ENCODE results near the gene PCSK6. TPM values are rescaled to one million over a fixed set of nuclear protein-coding genes. Genes with fewer than 3 reads are reported as not detected.

PCSK6 gene
- polyA plus RNA-seq, 1 donor from 2014 or later: 1.1 TPM

DNA sequence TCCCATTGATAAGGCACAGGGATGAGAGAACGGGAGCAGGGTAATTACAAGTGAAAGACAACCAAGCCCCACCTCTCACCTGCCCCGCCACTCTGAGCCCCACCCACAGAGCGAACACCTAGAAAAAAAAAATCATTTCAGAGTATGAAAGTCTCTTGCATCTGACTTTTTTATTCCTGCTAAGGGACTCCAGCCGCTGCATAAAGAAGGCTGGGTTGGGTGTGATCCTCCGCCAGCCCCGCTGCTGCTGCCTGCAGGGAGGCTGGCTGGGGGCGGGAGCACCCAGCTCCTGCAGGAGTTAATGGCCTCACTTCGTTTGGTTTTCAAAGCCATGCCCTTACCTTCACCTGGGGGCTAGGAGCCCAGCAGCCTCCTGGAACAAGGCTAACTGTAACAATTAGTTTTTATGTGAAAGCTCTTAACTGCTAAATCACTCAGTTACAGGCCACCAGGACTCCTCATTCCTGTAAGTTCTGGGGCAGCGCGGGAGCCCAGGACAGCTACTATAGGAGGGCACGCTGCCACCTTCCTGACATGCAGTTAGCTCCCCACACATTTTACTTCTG, 116.5 kb downstream of the PCSK6 start:
- no peaks in the 10 kb centered on the region for H3K79me2 ChIP-seq (replicated peaks; ENCODE audit: insufficient read depth, low read length)
- H3K27me3 ChIP-seq (ENCODE audit: insufficient read depth, low read depth, low read length): no peaks in the 10 kb centered on the region
- no peaks in the 10 kb centered on the region for H3K9me2 ChIP-seq (ENCODE audit: insufficient read depth, low read length)
- H3K4me2 ChIP-seq (ENCODE audit: low read length): no peak overlapping the region
- no peaks in the 10 kb centered on the region for H4K20me1 ChIP-seq (ENCODE audit: insufficient read depth)
- H2AFZ ChIP-seq (ENCODE audit: low read depth, low read length): no peak overlapping the region
- H3K36me3 ChIP-seq (ENCODE audit: insufficient read depth, low read length): no peaks in the 10 kb centered on the region
- no peak overlapping the region for H3K4me3 ChIP-seq (ENCODE audit: low read length)
- no peaks in the 10 kb centered on the region for H3F3A ChIP-seq (ENCODE audit: insufficient read depth, low read length, poor library complexity, severe bottlenecking)
- no peaks in the 10 kb centered on the region for H3K9me3 ChIP-seq (ENCODE audit: low read length)
- no peak overlapping the region for H3K27ac ChIP-seq (ENCODE audit: low read length)
- TF ChIP-seq POLR2AphosphoS5 (IDR thresholded peaks at IDR 0.05) (no peak), RAD21 (conservative IDR thresholded peaks at IDR 0.05) (no peak), EZH2 (IDR thresholded peaks at IDR 0.05; ENCODE audit: borderline replicate concordance, insufficient read depth, low read length, poor library complexity, severe bottlenecking) (no peak), TAF1 (IDR thresholded peaks at IDR 0.05; ENCODE audit: low read depth) (no peak), SMC3 (conservative IDR thresholded peaks at IDR 0.05; ENCODE audit: poor library complexity) (no peak), EP300 (conservative IDR thresholded peaks at IDR 0.05; ENCODE audit: poor library complexity, severe bottlenecking) (no peak), MXI1 (conservative IDR thresholded peaks at IDR 0.05; ENCODE audit: poor library complexity, severe bottlenecking) (no peak)
- TF ChIP-seq, protein P1, sequence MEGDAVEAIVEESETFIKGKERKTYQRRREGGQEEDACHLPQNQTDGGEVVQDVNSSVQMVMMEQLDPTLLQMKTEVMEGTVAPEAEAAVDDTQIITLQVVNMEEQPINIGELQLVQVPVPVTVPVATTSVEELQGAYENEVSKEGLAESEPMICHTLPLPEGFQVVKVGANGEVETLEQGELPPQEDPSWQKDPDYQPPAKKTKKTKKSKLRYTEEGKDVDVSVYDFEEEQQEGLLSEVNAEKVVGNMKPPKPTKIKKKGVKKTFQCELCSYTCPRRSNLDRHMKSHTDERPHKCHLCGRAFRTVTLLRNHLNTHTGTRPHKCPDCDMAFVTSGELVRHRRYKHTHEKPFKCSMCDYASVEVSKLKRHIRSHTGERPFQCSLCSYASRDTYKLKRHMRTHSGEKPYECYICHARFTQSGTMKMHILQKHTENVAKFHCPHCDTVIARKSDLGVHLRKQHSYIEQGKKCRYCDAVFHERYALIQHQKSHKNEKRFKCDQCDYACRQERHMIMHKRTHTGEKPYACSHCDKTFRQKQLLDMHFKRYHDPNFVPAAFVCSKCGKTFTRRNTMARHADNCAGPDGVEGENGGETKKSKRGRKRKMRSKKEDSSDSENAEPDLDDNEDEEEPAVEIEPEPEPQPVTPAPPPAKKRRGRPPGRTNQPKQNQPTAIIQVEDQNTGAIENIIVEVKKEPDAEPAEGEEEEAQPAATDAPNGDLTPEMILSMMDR (IDR thresholded peaks at IDR 0.05; ENCODE audit: poor library complexity, severe bottlenecking): no peak
- TF ChIP-seq, protein P2, sequence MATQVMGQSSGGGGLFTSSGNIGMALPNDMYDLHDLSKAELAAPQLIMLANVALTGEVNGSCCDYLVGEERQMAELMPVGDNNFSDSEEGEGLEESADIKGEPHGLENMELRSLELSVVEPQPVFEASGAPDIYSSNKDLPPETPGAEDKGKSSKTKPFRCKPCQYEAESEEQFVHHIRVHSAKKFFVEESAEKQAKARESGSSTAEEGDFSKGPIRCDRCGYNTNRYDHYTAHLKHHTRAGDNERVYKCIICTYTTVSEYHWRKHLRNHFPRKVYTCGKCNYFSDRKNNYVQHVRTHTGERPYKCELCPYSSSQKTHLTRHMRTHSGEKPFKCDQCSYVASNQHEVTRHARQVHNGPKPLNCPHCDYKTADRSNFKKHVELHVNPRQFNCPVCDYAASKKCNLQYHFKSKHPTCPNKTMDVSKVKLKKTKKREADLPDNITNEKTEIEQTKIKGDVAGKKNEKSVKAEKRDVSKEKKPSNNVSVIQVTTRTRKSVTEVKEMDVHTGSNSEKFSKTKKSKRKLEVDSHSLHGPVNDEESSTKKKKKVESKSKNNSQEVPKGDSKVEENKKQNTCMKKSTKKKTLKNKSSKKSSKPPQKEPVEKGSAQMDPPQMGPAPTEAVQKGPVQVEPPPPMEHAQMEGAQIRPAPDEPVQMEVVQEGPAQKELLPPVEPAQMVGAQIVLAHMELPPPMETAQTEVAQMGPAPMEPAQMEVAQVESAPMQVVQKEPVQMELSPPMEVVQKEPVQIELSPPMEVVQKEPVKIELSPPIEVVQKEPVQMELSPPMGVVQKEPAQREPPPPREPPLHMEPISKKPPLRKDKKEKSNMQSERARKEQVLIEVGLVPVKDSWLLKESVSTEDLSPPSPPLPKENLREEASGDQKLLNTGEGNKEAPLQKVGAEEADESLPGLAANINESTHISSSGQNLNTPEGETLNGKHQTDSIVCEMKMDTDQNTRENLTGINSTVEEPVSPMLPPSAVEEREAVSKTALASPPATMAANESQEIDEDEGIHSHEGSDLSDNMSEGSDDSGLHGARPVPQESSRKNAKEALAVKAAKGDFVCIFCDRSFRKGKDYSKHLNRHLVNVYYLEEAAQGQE (IDR thresholded peaks at IDR 0.05; ENCODE audit: borderline replicate concordance): no peak
- no peak overlapping the region for H3K9ac ChIP-seq (ENCODE audit: low read length)

DNA sequence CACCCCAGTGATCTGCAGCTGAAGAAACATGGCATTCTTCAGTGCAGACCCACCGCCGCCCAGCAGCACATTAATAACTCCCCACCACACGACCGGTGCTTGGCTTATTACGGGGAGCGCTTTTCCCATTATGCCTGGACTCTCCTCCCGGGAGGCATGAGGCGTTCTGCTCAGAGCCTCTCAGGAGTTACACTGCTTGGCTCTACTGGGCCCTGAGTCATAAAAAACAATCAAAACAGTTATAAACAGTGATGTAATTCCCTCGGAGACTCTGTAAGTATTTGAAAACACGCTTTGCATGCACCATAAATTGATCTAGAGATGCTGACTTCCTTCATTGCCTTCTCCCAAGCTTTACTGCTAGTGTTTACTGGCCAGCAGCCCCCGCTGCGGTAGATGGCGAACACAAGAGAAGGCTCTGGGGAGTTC, 117.3 kb downstream of the PCSK6 start:
- H3K9me2 ChIP-seq (ENCODE audit: insufficient read depth, low read length): no peaks in the 10 kb centered on the region
- H3K4me2 ChIP-seq (ENCODE audit: low read length): no peak overlapping the region
- H3K27me3 ChIP-seq (ENCODE audit: insufficient read depth, low read depth, low read length): no peaks in the 10 kb centered on the region
- no peak overlapping the region for H3K9ac ChIP-seq (ENCODE audit: low read length)
- H3K9me3 ChIP-seq (ENCODE audit: low read length): no peaks in the 10 kb centered on the region
- TF ChIP-seq EP300 (conservative IDR thresholded peaks at IDR 0.05; ENCODE audit: poor library complexity, severe bottlenecking): no peak
- no peak for TF ChIP-seq MXI1 (conservative IDR thresholded peaks at IDR 0.05; ENCODE audit: poor library complexity, severe bottlenecking)
- TF ChIP-seq, protein P2 (IDR thresholded peaks at IDR 0.05; ENCODE audit: borderline replicate concordance): no peak
- TF ChIP-seq RAD21 (conservative IDR thresholded peaks at IDR 0.05): no peak
- no peak for TF ChIP-seq SMC3 (conservative IDR thresholded peaks at IDR 0.05; ENCODE audit: poor library complexity)
- no peak for TF ChIP-seq TAF1 (IDR thresholded peaks at IDR 0.05; ENCODE audit: low read depth)
- TF ChIP-seq POLR2AphosphoS5 (IDR thresholded peaks at IDR 0.05): no peak
- TF ChIP-seq, protein P1 (IDR thresholded peaks at IDR 0.05; ENCODE audit: poor library complexity, severe bottlenecking): no peak
- no peak for TF ChIP-seq EZH2 (IDR thresholded peaks at IDR 0.05; ENCODE audit: borderline replicate concordance, insufficient read depth, low read length, poor library complexity, severe bottlenecking)
- H3K4me3 ChIP-seq (ENCODE audit: low read length): no peak overlapping the region
- no peaks in the 10 kb centered on the region for H3K36me3 ChIP-seq (ENCODE audit: insufficient read depth, low read length)
- no peaks in the 10 kb centered on the region for H3F3A ChIP-seq (ENCODE audit: insufficient read depth, low read length, poor library complexity, severe bottlenecking)
- no peak overlapping the region for H2AFZ ChIP-seq (ENCODE audit: low read depth, low read length)
- no peak overlapping the region for H3K27ac ChIP-seq (ENCODE audit: low read length)
- H4K20me1 ChIP-seq (ENCODE audit: insufficient read depth): no peaks in the 10 kb centered on the region
- no peaks in the 10 kb centered on the region for H3K79me2 ChIP-seq (replicated peaks; ENCODE audit: insufficient read depth, low read length)

Measured in neural cell (in vitro differentiated cells).